Stimulated activated CD8-positive, alpha-beta memory T cell treated with anti-CD3 and anti-CD28 coated beads, Interleukin-4, amount 100 ng/mL, for 24 hours (primary cell): ENCODE measurements around the gene GCHFR.

Experiments
- DNase-seq: peaks from one replicate; pipeline ENCODE4 v3.0.0-alpha.2; 2020; ENCODE audit warnings: low read depth

GCHFR gene

DNA sequence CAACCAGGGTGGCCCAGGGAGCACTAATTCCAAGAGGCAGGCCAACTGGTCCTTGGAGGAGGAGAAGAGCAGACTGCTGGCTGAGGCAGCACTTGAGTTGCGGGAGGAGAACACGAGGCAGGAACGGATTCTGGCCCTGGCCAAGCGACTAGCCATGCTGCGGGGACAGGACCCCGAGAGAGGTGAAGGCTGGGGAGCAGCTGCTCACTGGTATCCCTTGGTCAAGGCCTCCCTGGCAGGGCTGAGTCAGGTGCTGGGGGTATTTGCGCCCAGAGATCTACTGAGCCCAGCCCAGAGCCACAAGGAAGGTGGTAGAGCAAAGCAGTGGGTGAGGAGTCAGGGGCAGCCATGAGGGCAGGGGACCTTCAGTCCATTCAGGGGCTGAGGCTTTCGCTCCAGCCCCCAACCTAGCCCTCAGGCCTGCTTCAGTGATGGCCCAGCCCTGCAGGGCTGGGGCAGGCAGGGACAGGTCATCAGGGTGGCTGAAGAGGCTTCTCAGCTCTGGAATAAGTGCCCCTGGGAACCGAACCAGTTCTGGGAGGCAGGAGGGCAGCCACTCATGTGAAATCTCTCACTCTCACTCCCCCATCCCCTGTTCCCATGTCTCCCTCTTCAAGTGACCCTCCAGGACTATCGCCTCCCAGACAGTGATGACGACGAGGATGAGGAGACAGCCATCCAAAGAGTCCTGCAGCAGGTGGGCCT lies 49.0 kb downstream of the GCHFR start:
- DNase-seq = no peak

DNA sequence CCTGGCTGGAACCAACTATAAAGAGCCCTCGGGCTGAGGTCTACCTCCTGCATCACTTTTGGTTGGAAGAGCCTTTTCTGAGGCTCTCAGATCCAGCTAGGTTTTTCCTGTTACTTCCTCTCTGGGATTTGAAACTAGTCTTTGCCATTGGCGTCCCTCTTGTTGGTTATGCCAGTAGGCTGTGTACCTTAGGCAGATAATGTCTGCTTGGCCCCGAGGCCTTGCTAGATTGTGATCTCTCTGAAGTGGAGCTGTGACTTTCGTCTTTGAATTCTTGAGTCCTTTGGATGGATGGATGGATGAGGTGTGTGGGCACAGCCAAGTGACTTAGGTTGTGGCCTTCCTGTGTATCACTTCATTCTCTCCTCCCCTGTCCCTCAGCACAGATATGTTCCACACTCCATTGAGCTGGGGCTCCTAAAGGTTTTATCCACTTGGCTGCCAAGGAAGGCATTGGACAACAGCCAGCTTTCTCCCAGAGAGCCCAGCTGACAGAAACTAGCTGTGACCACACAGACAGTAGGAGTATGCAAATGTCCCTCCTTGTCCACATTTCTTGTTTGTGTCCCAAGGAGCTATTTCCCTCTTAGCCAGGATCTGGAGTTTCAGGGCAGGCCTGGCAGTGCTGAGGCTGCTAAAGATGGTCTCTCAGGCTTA lies 51.3 kb downstream of the GCHFR start:
- DNase-seq = no peak
